ENCODE measurements around the gene AP3B1.
"Not testable (repeated sequence)": the region's sequence is repeated elsewhere in the genome, so short reads cannot be mapped to it uniquely, and the experiment has no call there.

The AP3B1 gene

GRCh38 chr5:78243639-78244038 is 50.9 kb downstream of the AP3B1 start:
- DNase-seq (ENCODE audit: low spot score), result no peak

- no peak for DNase-seq (ENCODE audit: low spot score)
These were observed 51.4 kb downstream of the AP3B1 start for GRCh38 chr5:78243091-78243490.

DNA sequence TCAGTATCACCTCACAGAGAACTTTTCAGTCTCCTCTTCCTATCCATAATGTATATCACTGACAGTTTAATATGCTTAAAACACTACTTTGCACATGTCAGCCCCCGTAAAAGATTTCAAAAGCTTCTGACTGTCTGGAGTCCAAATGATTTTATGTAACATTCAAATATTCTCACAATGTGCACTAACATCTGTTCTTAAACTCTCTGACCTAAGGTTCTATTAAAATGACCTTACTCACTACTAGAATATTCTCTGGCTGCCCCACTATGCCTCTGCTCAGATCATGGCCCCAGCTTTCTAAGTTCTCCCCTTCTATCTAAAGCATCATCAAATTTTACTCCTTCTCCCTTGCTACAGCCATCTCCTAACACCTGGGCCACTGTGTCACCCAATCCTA is 52.5 kb downstream of the AP3B1 start:
- DNase-seq (ENCODE audit: low spot score), result no peak

DNA sequence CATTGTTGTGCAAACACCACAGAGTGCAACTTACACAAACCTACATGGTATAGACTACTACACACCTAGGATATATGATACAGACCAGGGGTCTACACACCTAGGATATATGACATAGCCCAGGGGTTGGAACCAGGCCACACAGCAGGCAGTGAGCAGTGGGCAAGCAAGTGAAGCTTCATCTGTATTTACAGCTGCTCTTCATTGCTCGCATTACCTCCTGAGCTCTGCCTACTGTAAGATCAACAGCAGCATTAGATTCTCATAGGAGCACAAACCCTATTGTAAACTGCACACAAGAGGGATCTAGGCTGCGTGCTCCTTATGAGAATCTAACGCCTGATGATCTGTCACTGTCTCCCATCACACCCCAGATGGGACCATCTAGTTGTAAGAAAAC is 56.6 kb downstream of the AP3B1 start:
- no peak for DNase-seq (ENCODE audit: low spot score)

DNA sequence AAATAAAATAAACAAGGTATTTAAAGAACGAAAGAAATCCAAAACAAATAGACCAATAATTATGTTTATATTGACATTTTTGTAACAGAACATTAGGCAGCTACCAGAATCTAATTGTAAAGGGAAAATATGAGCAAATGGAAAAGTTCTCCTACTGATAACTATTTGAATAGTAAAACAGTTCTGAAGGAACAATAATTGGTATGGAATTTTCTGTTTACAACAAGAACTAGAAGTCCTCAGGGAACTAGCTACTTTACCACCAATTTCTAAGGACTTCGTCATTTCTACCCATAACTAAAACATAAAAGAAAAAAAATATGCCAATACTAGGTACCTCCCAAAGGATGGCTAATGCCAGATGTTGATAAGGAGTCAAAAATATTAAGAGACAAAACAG is 58.5 kb downstream of the AP3B1 start:
- DNase-seq (ENCODE audit: low spot score), result no peak

DNA sequence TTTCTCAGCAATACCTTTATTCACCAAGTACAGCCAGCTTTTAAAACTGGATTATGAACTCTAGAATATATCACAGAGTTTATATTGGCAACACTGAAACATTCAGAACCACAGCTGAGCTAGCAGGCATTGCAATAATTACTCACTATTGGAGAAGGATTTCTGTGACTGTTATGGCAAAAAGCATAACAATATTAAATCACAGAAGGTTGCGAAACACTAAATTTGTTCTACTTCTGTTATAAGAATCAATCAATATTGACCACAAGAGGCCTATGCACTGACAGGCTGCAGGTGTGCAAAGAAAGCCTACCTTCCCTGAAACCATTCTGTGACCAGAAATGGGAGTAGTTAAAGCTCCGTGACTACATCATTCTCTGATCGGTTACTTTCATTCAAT is 59.2 kb downstream of the AP3B1 start:
- no peak for DNase-seq (ENCODE audit: low spot score)

GRCh38 chr5:78234804-78235203 is 59.7 kb downstream of the AP3B1 start:
- no peak for DNase-seq (ENCODE audit: low spot score)

DNA sequence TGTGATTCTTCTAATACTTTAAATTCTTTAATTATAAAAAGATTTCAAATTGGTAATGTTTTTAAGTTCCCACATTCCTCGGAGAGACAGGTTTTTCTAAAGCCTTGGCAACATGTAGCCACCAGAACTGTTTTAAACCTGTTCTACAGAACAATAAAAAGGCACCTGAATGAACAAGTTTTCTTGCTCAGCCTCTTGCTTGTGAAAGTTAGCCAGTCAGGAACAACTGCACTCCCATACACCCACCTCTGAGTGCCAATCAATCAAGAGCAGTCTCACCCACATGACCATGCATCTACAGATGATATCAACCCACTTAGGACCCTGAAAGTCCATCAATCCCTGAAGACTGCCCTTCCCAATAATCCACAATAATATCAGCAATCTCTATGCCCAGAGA is 62.3 kb downstream of the AP3B1 start:
- DNase-seq (ENCODE audit: low spot score), result no peak

- no peak for DNase-seq (ENCODE audit: low spot score)
These were observed 70.1 kb downstream of the AP3B1 start for GRCh38 chr5:78224358-78224757.

DNA sequence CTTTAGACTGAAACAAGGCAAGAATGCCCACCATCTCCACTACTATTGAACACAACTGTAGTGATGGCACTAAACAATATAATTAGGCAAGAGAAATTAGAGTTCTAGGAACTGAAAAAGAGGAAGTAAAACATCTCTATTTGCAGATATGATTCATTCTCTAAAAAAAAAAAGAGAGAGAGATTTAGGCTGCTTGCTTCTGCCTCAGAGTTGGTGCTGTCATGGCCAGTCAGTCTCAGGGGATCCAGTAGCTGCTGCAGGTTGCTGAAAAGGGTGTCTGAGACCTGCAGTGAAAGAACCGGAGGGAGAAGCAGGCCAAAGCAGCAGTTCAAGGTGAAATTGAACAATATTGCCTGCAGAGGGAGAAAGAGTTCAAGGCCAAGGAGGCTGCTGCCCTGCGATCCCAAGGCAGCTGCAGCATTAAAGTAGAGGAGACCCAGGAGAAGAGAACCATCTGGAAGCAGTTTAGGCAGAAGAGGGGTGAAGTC is 72.5 kb downstream of the AP3B1 start:
- DNase-seq (ENCODE audit: low spot score), result no peak

GRCh38 chr5:78221467-78221866 is 73.0 kb downstream of the AP3B1 start:
- no peak for DNase-seq (ENCODE audit: low spot score)

- DNase-seq (ENCODE audit: low spot score), result no peak
These were observed 78.5 kb downstream of the AP3B1 start for GRCh38 chr5:78215972-78216371.

DNA sequence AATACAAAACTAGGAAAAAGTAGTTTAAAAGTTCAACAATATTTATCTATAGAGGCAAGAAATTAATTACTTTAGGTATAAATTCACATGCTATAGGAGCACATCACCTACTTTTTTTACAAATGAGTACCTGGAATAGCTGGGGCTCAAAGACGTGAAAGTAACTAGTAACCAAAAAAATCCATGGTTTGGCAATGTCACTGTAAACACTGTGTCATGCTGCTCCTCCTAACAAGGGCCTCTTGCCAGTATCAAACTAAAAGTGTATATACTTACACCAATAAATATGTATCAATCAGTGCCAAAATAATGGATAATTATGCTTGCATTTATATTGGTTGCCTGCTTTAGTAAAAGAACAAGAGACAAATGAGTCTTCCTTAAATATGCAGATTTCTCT is 78.9 kb downstream of the AP3B1 start:
- DNase-seq (ENCODE audit: low spot score), result no peak

DNA sequence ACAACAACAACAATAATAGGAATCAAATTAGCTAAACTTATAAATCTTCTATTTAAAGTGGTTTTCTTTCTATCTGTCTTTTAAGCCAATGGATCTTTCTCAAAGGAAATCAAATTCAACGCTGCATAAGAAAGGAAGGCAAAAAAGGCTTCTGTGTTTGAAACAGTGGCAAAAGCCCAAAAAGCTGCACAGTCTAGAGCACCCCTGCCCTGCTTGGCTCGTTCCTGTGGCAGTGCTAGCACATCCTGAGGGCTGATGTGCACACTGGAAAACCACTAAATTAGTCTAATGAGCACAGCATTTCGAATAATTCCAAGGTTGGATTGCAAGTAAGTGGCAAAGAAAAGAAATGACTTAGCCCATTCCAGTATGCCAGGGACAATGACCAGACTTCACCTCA is 80.7 kb downstream of the AP3B1 start:
- DNase-seq (ENCODE audit: low spot score), result peak; percentile 65

- no peak for DNase-seq (ENCODE audit: low spot score)
These were observed 83.4 kb downstream of the AP3B1 start for GRCh38 chr5:78211052-78211451.

GRCh38 chr5:78204241-78204640 is 90.3 kb downstream of the AP3B1 start:
- no peak for DNase-seq (ENCODE audit: low spot score)

GRCh38 chr5:78203815-78204214 is 90.7 kb downstream of the AP3B1 start:
- no peak for DNase-seq (ENCODE audit: low spot score)

DNA sequence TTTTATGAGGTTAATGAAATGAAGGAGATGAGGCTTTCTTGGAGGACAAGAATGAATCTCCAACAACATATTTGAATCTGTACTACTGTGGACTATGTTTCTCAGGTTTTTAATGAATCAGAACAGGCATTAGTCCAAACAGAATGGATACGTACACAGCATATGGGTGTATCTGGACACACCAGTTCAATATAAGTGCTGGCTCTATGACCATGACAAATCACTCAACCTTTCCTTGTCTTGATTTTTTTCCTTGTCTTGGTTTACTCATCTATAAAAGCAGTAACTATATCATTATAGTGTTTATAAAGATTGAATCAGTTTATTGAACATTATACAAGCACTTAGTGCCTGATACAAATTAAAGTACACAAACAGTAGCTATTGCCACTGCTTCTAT is 104.1 kb downstream of the AP3B1 start:
- DNase-seq (ENCODE audit: low spot score), result no peak

- DNase-seq (ENCODE audit: low spot score), result not testable (repeated sequence)
These were observed 105.8 kb downstream of the AP3B1 start for GRCh38 chr5:78188681-78189080.

DNA sequence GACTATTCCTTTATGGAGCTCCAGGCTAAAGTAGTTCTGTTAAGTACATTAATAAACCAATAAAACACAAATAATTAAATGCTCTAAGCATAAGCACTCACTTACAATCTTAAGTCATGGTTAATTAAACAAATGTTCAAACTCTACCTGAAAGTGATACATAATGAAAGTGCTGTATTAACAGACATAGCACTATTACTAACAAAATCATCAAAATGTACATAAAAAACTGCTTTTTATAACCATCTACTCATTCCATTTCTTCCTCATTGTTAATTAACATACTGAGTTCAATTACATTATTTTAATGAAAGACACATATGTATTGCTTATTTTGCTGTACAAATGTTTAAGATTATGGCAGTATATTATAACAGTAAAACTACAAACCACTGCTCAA is 107.3 kb downstream of the AP3B1 start:
- DNase-seq (ENCODE audit: low spot score), result no peak

DNA sequence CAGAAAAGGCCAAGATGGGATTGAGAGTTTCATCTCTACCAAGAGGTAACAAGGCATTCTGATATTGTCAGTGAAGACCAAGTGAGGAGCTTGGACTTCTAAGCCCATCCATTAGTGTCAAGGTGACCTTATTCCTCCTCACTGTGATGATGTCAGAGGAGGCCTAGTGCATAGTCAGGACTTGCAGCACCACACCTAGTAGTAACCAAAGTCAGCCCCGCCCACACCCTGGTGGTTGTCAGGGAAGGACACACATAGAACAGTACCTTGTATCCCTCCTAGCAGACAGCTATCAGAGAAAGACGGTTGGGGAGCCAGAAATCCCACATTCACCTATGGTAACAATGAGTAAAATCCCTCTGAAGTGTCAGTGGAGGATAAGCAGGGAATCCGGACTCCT is 111.7 kb downstream of the AP3B1 start:
- no peak for DNase-seq (ENCODE audit: low spot score)

DNA sequence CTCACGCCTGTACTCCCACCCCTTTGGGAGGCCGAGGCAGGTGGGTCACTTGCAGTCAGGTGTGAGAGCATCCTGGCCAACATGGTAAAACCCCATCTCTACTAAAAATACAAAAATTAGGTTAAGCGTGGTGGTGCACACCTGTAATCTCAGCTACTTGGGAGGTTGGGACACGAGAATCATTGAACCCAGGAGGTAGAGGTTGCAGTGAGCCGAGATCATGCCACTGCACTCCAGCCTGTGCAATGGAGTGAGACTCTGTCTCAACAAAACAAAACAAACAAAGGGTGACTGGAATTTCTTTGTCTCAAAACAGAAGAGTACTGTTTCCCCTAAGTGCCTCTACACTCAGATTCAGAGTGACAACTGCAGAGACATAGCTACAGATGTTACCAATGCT is 116.1 kb downstream of the AP3B1 start:
- peak; percentile 12 for DNase-seq (ENCODE audit: low spot score)

GRCh38 chr5:78170335-78170734 is 124.2 kb downstream of the AP3B1 start:
- DNase-seq (ENCODE audit: low spot score), result not testable (repeated sequence)

GRCh38 chr5:78162253-78162862 is 132.1 kb downstream of the AP3B1 start:
- peak; percentile 74 for DNase-seq (ENCODE audit: low spot score)

GRCh38 chr5:78157001-78157400 is 137.5 kb downstream of the AP3B1 start:
- DNase-seq (ENCODE audit: low spot score), result no peak

Measured in pons (tissue), 1 donor.